Epithelial cell of esophagus (primary cell): ENCODE measurements around the gene PDLIM4.

Source experiments
- DNase-seq: peaks from one replicate; pipeline ENCODE4 v3.0.0; 2010; ENCODE audit warnings: low read depth
- H3K4me3 ChIP-seq: 2 replicates; pipeline ENCODE4 v1.5.1; 2011; ENCODE audit warnings: mild to moderate bottlenecking, low read length, control low read depth
- TF ChIP-seq, protein P1 (sequence below): IDR thresholded peaks from 2 replicates; pipeline ENCODE4 v1.5.1; 2011; ENCODE audit warnings: low read depth, mild to moderate bottlenecking, low read length, control low read depth, inconsistent platforms; ENCODE audit not compliant: insufficient read depth; ENCODE audit errors: missing control alignments

PDLIM4 gene

DNA sequence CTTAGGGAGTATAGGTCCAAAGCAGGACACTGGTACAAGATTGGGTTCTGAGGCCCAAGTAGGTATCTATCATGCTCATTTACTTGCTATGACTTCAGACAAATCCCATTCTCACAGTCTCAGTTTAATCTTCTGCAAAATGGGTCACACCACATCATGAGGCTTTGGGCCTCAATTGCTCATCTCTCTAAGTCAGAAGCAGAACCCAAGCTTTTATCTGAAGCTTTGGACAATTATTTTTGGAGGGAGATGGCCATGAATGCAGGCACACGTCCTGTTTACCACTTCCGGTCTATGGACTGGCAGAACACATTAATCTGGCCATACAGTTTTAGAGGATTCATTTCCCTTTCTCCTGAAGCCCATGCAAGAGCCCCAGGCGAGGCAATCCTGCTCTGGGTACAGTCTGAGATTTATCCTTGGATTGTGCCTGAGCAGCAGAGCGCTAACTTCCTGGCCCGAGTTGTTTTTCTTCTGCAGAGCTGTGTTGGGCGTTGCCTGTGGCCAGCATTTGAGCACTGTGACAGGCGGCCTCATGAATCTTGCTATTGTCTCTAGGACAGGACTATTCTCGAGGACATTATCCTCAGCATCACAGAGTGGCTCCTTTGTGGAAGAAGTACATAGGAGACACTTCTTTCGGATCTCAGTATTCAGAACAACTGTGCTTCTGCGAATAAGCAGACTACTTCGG is 52.8 kb downstream of the PDLIM4 start:
- DNase-seq = no peak
- no peak overlapping the region for H3K4me3 ChIP-seq
- TF ChIP-seq, protein P1, sequence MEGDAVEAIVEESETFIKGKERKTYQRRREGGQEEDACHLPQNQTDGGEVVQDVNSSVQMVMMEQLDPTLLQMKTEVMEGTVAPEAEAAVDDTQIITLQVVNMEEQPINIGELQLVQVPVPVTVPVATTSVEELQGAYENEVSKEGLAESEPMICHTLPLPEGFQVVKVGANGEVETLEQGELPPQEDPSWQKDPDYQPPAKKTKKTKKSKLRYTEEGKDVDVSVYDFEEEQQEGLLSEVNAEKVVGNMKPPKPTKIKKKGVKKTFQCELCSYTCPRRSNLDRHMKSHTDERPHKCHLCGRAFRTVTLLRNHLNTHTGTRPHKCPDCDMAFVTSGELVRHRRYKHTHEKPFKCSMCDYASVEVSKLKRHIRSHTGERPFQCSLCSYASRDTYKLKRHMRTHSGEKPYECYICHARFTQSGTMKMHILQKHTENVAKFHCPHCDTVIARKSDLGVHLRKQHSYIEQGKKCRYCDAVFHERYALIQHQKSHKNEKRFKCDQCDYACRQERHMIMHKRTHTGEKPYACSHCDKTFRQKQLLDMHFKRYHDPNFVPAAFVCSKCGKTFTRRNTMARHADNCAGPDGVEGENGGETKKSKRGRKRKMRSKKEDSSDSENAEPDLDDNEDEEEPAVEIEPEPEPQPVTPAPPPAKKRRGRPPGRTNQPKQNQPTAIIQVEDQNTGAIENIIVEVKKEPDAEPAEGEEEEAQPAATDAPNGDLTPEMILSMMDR = no peak

DNA sequence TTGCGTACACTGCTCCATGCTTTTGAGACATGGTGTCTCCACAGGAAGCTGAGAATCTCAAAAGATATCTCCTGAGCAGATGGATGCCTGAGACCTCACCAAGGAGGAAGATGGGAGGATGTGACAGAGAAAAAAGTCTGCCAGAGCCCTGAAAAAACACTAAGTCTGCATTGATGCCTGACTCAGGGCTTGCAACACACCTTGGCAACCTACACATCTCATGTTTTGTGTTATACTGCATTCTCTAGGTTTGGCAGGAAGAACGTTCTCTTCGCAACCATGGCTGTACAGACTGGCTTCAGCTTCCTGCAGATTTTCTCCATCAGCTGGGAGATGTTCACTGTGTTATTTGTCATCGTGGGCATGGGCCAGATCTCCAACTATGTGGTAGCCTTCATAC is 55.9 kb downstream of the PDLIM4 start:
- peak; percentile 85 for DNase-seq
- TF ChIP-seq, protein P1 = no peak
- no peak overlapping the region for H3K4me3 ChIP-seq

DNA sequence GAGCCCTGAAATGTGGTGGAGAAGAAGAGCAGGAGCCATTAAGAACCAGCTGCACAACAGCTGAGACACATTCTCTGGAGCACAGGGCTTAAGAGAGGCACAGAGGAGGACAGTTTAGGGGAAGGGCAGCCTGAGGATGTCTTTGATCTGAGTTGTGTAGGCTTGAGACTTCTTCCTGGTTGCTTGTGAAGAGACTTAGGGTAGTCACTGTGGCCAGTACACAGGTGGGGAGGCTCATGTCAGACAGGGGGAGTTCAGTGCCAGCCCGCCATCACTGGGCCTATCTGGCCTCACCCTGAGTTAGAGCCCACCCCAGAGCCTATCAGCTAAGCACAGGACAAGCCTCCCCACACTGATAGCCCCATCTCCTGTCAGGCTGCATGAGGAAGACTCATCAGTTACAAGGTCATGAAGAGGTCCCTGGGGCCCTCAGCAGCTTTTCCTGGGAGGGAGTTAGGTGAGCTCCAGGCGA is 56.5 kb downstream of the PDLIM4 start:
- TF ChIP-seq, protein P1 = no peak
- DNase-seq = no peak
- H3K4me3 ChIP-seq = no peak overlapping the region

DNA sequence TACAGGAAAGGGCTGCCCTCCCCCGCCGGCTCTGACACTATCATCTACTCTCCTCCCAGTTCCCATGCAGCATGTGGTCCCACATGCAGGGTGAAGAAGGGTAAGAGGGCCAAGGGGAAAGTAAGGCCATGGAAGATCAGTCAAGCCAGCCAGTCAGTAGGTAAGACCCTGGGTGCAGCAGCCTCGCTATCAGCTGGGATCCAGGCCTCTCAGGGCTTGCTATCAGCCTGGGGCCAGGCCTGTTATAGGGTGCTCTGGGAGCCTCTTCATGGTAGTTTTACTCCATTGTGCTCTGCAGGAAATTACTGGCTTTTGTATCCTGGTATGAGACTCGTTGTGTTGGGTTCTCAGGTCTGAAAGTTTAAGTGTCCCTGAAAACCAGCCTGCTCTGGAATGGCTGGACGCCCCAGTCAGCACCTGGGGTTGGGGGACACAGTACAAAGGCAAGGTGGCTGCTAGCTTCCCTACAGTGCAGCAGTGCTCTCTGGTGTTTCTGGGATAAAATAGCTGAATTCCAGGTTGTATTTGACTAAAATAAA is 58.1 kb downstream of the PDLIM4 start:
- H3K4me3 ChIP-seq = no peak overlapping the region
- DNase-seq = no peak
- TF ChIP-seq, protein P1 = no peak

DNA sequence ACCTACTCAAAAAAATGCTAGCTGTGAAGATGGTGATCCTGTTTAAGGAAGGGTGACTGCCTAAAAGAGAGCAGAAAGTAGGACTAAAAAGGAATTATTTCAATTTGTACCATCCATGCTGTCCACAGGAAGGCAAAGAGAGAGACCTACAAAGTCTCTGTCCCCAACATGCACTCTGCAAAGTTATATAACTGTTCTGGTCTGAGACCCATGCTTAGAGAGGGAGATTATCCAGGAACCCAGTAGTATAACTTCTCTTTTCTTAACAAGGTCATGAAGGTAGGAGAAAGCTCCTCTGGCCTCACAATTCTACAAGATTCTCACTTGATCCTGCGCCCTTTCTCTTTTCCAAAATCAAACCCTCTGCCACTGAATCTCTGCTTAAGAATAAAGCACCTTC is 62.5 kb downstream of the PDLIM4 start:
- TF ChIP-seq, protein P1 = no peak
- no peak for DNase-seq
- no peak overlapping the region for H3K4me3 ChIP-seq

DNA sequence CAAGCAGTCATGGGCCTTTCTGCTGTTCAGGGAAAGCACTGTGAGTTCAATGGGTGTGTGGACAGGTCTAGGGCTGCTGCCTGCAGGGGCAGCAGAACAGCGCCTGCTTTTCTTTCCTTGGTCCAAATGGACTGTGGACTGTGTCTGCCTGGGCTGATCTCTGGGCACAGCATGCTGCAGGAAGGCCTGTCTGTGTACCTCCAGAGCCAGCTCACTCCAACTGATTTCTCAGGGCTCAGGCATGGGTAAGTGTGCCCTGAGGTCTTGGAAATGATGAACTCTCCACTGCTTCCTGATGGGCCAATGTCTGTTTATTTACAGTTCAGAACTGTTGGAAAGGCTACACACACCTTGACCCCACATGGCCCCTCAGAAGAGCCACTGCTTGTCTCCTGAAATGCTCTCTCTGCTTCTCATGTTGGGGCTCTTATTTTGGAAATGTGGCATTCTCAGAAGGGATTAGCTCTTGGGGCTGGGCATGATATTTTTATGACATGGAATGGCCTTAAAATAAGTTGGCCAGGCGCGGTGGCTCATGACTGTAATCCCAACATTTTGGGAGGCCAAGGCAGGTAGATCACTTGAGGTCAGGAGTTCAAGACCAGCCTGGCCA is 63.7 kb downstream of the PDLIM4 start:
- peak; percentile 24 for DNase-seq
- no peak overlapping the region for H3K4me3 ChIP-seq
- TF ChIP-seq, protein P1 = no peak
